ENCODE measurements around the gene TMEM141. TPM values are rescaled to one million over a fixed set of nuclear protein-coding genes. Genes with fewer than 3 reads are reported as not detected.

The TMEM141 gene
- total RNA-seq: 82.4 and 97.8 TPM in 2 replicates

DNA sequence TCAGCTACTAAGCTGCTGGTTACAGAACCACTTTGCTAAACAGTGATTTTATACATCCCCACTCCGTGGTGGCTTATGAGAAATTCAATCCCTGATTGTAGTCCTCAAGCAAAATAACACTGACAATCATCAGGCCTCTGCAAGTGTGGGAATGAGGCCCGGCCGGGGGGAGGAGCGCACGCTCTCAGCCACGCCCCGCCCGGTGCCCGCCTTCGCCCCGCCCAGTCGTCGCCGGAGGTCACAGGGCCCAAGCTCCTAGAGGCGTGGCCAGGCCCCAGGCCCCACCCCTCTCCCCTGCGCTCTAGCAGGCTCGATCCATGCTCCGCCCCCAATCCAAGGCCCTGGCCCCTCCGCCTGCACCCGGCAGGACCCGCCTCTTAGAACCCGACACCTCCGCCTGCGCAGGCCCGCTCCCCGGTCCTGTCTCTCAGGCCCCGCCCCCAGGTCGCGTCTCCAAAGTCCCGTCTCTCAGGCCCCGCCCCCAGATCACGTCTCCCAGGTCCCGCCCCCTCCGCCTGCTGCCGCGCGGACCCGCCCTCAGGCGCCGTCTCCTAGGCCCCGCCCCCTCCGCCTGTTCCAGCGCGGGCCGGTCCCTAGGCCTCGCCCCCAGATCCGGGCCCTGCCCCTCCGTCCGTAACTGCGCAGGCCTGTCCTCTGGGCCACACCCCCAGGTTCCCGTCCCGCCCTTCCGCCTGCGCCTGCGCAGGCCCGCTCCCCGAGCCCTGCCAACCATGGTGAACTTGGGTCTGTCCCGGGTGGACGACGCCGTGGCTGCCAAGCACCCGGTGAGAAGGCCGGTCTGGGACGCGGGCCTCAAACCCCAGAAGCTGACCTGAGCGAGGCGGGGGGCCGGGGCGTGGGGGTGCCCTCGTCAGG, at the start of gene TMEM141:
Gene TMEM141 (plus strand): TSS at position 705 of the 876 bp plus-strand sequence. CDS start 27 bp downstream, at position 732.

DNA sequence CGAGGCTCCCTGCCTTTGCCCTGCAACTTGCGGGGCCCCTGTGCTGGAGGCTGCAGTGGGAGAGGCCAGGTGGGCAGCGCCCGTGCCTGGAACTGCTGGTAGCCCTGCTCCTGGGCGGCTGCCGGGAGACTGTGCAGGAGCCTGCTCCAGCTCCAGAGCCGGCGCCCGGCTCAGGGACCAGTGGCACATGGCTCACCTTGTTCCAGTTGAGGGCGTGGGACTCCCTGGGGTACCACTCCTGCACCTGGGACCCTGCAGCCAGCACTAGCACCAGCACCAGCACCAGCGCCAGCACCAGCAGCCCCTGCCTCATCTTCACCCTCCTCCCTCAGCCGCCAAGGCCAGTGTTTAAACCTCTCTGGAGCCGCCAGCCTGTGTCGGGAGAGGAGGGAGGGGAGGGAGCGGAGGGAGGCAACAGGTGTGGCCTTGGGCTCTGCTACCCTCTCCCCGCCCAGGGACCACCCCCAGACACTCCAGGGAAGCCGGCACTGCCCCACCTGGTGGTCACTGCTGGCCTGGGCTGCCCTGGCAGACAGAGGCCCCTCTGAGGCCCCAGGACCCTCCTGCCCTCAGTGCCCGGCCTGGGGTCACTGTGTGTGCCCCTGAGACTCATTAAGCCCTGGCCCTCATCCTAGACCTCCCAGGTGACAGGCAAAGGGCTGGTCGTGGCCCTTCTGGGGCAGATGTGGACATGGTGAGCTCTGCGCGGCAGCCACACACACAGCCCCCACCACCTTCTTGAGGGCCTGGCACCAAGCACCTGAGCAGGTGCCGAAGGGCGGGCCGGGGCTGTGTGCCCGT, 48.4 kb upstream of the TMEM141 start, which contains the start of gene LCN10:
Gene LCN10 (minus strand): TSS at position 350 of the 801 bp plus-strand sequence. CDS start 37 bp downstream, at position 313.

DNA sequence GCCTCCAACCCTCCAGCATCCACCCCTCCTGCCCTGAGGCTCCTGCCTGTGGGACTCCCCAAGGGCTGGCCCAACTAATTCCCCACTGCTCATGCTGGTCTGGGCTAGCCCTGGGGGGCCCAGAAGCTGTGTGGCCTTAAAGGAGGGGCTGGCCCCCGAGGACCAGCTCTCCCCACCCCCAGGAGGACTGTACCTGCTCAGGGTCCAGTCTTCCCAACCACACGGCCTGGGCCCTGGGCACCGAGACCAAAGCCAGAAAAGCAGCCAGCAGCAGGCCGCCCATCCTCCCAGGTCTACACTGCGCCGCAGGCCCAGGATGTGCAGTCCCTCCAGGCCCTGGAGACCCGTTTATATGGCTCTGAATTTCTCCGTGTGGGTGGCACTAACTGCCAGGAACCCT, 42.9 kb upstream of the TMEM141 start, which contains the start of gene LCN6:
Gene LCN6 (minus strand): TSS at position 325 of the 400 bp plus-strand sequence. CDS start 42 bp downstream, at position 283.

DNA sequence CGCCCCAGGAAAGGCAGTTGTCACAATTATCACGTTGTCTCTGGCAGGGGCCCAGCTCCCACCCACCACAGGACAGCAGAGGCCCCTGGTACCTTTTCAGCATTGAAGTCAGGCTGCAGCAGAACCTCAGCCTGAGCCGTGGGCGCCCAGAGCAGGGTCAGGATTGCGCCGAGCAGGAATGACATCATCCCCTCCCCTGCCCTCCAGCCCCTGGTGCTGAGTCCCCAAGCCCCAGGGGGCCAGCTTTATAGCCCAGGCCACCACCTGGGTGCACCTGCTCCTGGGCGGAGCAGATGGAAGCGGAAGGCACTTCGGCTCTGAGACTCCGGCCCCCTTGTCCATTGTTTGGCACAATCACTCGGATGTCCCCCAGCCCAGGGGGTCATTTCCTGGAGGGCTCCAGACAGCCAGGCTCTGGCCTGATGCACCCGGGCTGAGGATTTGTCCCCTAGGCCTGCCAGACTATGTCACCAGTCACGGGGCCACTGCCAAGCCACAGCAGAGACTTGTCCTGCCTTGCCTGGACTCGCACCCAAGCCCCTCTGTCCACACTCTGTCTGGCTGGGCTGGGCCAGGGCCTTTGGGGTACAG, 26.7 kb upstream of the TMEM141 start, which contains the start of gene LCN15:
Gene LCN15 (minus strand): TSS at position 218 of the 591 bp plus-strand sequence. CDS start 30 bp downstream, at position 188.

DNA sequence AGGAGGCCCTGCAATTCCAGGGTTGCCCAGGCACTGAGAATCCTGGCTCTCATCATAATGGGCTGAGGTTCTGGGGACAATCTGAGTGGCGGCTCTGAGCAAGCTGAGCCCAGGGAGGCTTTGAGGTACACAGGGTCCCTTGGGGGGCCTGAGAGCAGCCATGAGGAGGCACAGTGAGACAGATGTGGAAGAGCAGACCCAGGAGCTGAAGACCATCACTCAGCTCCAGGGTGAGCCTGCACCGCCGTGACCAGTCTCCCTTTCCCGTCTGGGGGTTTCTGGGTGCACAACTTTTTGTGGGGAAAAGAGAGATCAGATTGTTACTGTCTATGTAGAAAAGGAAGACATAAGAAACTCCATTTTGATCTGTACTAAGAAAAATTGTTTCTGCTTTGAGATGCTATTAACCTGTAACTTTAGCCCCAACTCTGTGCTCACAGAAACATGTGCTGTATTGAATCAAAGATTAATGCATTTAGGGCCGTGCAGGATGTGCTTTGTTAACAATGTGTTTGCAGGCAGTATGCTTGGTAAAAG, 5.2 kb downstream of the TMEM141 start, which contains the start of gene CCDC183:
Gene CCDC183 (plus strand): TSS at position 101 of the 537 bp plus-strand sequence. CDS start 60 bp downstream, at position 161.

DNA sequence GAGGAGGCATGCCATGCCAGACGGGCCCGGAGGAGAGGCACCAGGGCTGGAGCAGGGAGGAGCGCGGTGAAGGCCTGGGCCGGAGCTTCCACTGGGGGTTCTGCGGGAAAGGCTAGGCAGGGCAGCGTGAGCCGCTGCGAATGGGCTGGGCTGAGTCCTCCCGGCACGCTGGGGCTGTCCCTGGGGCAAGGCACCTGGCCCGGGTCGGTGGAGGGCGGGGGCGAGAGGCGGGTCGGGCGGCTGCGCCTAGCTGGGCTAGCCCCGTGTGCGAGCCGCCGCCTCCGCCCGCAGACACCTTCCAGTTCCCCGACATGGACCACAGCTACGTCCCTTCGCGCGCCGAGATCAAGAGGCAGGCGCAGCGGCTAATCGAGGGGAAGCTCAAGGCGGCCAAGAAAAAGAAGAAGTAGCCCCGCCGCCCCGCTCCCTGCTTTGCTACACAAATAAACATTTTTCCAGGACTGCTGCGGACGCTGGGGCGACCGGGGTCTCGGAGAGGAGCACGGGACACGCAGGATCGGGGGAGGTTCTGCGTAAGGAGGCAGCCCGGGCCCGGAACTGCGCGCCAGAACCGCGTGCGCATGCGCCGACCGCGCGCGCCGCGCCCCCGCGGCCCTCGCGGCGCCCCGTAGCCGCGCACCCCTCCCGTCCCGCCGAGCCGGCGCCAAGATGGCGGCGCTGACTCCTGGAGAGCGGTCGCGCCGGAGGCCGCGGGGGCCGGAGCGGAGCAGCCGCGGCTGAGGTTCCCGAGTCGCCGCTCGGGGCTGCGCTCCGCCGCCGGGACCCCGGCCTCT, 16.3 kb downstream of the TMEM141 start, which contains the start of gene RABL6:
Gene RABL6 (plus strand): TSS at position 668 of the 794 bp plus-strand sequence. CDS start 249 bp downstream, outside the sequence.

DNA sequence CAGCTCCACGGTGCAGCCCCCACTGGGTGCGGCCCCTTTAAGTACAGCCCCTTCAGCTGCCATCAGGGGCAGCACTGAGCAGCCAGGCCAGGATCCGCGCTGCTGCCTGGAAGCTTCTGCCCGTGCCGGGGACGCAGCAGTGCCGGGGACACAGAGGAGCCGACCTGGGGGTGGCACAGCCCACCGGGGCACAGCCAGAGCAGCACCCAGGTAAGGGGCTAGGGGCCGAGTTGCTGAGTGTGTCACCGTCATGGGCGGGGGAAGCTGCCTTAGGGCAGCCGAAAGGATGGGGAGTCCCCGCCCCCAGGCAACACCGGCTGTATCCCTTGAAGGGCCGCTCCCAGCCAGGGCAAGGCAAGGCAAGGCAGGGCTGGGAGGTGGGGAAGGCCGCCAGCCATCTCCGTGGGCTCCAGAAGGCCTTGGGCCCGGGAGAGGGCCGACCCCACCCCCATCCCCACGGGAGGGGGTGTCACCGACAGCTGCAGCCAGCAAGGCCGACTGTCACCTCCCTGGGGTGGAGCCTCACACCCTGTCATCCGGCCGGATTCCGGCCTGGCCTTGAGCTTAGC, 51.3 kb downstream of the TMEM141 start, which contains the start of gene AJM1:
Gene AJM1 (plus strand): TSS at position 99 of the 569 bp plus-strand sequence. CDS start 1,937 bp downstream, outside the sequence.

Other genes with a start within 250 kb of the TMEM141 start
- gene NOTCH1, start 245.3 kb upstream of the TMEM141 start, total RNA-seq: 23.0 and 36.0 TPM in 2 replicates
- gene EGFL7, start 128.4 kb upstream of the TMEM141 start, total RNA-seq: 20.4 and 27.0 TPM in 2 replicates
- gene AGPAT2, start 103.9 kb upstream of the TMEM141 start, total RNA-seq: 59.6 and 67.2 TPM in 2 replicates
- gene DIPK1B, start 78.8 kb upstream of the TMEM141 start, total RNA-seq: 8.3 and 18.1 TPM in 2 replicates
- gene LCN10, start 48.4 kb upstream of the TMEM141 start, total RNA-seq: not detected in 2 replicates
- gene LCN6, start 42.8 kb upstream of the TMEM141 start, total RNA-seq: not detected in 2 replicates
- not detected in 2 replicates for gene LCN8, start 33.1 kb upstream of the TMEM141 start, total RNA-seq
- not detected in 2 replicates for gene LCN15, start 26.8 kb upstream of the TMEM141 start, total RNA-seq
- 0.25 TPM in 1 of 2 replicates, not detected in the other for gene CCDC183, start 5.0 kb downstream of the TMEM141 start, total RNA-seq
- gene RABL6, start 16.6 kb downstream of the TMEM141 start, total RNA-seq: 117 and 144 TPM in 2 replicates
- gene AJM1, start 51.1 kb downstream of the TMEM141 start, total RNA-seq: 0.81 and 1.5 TPM in 2 replicates
- 109 and 152 TPM in 2 replicates for gene PHPT1, start 58.1 kb downstream of the TMEM141 start, total RNA-seq
- 1.8 and 3.2 TPM in 2 replicates for gene MAMDC4, start 61.0 kb downstream of the TMEM141 start, total RNA-seq
- 325 and 364 TPM in 2 replicates for gene EDF1, start 75.0 kb downstream of the TMEM141 start, total RNA-seq
- 10.9 and 22.7 TPM in 2 replicates for gene TRAF2, start 95.2 kb downstream of the TMEM141 start, total RNA-seq
- gene FBXW5, start 153.4 kb downstream of the TMEM141 start, total RNA-seq: 150 and 168 TPM in 2 replicates
- not detected in 2 replicates for gene C8G, start 153.9 kb downstream of the TMEM141 start, total RNA-seq
- 1.6 TPM in 1 of 2 replicates, not detected in the other for gene LCN12, start 160.9 kb downstream of the TMEM141 start, total RNA-seq
- 4.2 and 463 TPM in 2 replicates for gene PTGDS, start 186.2 kb downstream of the TMEM141 start, total RNA-seq
- gene LCNL1, start 191.6 kb downstream of the TMEM141 start, total RNA-seq: 2.5 TPM in 1 of 2 replicates, not detected in the other
- gene PAXX, start 201.1 kb downstream of the TMEM141 start, total RNA-seq: 49.2 and 65.2 TPM in 2 replicates
- 16.5 and 47.4 TPM in 2 replicates for gene CLIC3, start 205.2 kb downstream of the TMEM141 start, total RNA-seq
- 7.7 and 44.4 TPM in 2 replicates for gene ABCA2, start 236.9 kb downstream of the TMEM141 start, total RNA-seq
- not detected in 2 replicates for gene FUT7, start 240.7 kb downstream of the TMEM141 start, total RNA-seq